Loucy (cell line): Measurements from ENCODE around the gene RRP8.

ENCODE experiments used
- H2AFZ ChIP-seq: fragments of 200-600 bp; sonication (generic); 2 replicates; pipeline ENCODE4 v1.6.0; 2016; ENCODE audit warnings: antibody characterized with exemption, mild to moderate bottlenecking, low read length, moderate library complexity
- H3F3A ChIP-seq: fragments of 200-600 bp; 2 replicates; pipeline ENCODE4 v1.6.0; 2016; ENCODE audit warnings: antibody characterized with exemption, low read depth, mild to moderate bottlenecking
- H3K27me3 ChIP-seq: fragments of 200-600 bp; sonication (generic); 2 replicates; pipeline ENCODE4 v1.6.1; 2014; ENCODE audit warnings: low read length, mild to moderate bottlenecking; ENCODE audit not compliant: insufficient read depth, poor library complexity, severe bottlenecking
- H3K36me3 ChIP-seq: fragments of 200-600 bp; sonication (generic); 2 replicates; pipeline ENCODE4 v1.6.1; 2016; ENCODE audit warnings: low read length; ENCODE audit not compliant: insufficient read depth
- H3K4me1 ChIP-seq: fragments of 200-600 bp; sonication (generic); 2 replicates; pipeline ENCODE4 v1.5.1; 2014; ENCODE audit warnings: low read length, mild to moderate bottlenecking; ENCODE audit not compliant: insufficient read depth, poor library complexity, severe bottlenecking
- H3K4me2 ChIP-seq: fragments of 200-600 bp; sonication (generic); 2 replicates; pipeline ENCODE4 v1.6.0; 2014; ENCODE audit warnings: antibody characterized with exemption, low read length, low read depth, mild to moderate bottlenecking; ENCODE audit not compliant: poor library complexity, severe bottlenecking
- H3K4me3 ChIP-seq: fragments of 200-600 bp; sonication (generic); 2 replicates; pipeline ENCODE4 v1.5.1; 2014; ENCODE audit warnings: low read length, mild to moderate bottlenecking, mixed read lengths; ENCODE audit not compliant: poor library complexity, severe bottlenecking
- H3K79me2 ChIP-seq: fragments of 200-600 bp; sonication (generic); 2 replicates; pipeline ENCODE4 v1.6.1; 2014; ENCODE audit warnings: low read length; ENCODE audit not compliant: insufficient read depth
- H3K9ac ChIP-seq: fragments of 200-600 bp; sonication (generic); 2 replicates; pipeline ENCODE4 v1.6.0; 2014; ENCODE audit warnings: mild to moderate bottlenecking, low read depth, low read length, moderate library complexity; ENCODE audit not compliant: poor library complexity, severe bottlenecking
- H3K9me2 ChIP-seq: fragments of 200-600 bp; sonication (generic); replicated peaks from 2 replicates; pipeline ENCODE4 v1.6.1; 2016; ENCODE audit warnings: low read depth, low read length, mixed read lengths
- H3K9me3 ChIP-seq: fragments of 200-600 bp; sonication (generic); 2 replicates; pipeline ENCODE4 v1.6.1; 2014; ENCODE audit warnings: mild to moderate bottlenecking, antibody characterized with exemption, low read length, low read depth; ENCODE audit not compliant: insufficient read depth
- H4K20me1 ChIP-seq: fragments of 200-600 bp; sonication (generic); 2 replicates; pipeline ENCODE4 v1.6.0; 2014; ENCODE audit warnings: antibody characterized with exemption, low read length, mild to moderate bottlenecking; ENCODE audit not compliant: insufficient read depth, poor library complexity, severe bottlenecking
- CTCF ChIP-seq: fragments of 200-600 bp; sonication (generic); conservative IDR thresholded peaks from 2 replicates; pipeline ENCODE4 v1.5.1; 2014; ENCODE audit warnings: mild to moderate bottlenecking, antibody characterized with exemption, low read length
- EZH2phosphoT487 ChIP-seq: fragments of 200-600 bp; IDR thresholded peaks from 2 replicates; pipeline ENCODE4 v1.6.1; 2018; ENCODE audit warnings: antibody characterized with exemption, mild to moderate bottlenecking, moderate library complexity, borderline replicate concordance

Gene RRP8

GRCh38 chr11:6610591-6610990, 7.2 kb upstream of the RRP8 start:
- Histone ChIP-seq H3K9me3 (no peaks in the 10 kb centered on the region), H3K36me3 (peaks cover 34% of the 10 kb centered on the region; the same call in 1 of the 2 replicates), H3K4me1 (peaks cover 45% of the 10 kb centered on the region), H3K9ac (no peak overlapping the region), H3K4me2 (peak overlapping the region; percentile 96), H2AFZ (no peak overlapping the region), H3K4me3 (peak overlapping the region; percentile 80), H3F3A (peaks cover 10% of the 10 kb centered on the region; the same call in 1 of the 2 replicates), H3K9me2 (no peaks in the 10 kb centered on the region), H3K79me2 (peaks cover 62% of the 10 kb centered on the region), H3K27me3 (no peaks in the 10 kb centered on the region), H4K20me1 (peaks cover 18% of the 10 kb centered on the region)
- TF ChIP-seq EZH2phosphoT487: no peak
- no peak for TF ChIP-seq CTCF

DNA sequence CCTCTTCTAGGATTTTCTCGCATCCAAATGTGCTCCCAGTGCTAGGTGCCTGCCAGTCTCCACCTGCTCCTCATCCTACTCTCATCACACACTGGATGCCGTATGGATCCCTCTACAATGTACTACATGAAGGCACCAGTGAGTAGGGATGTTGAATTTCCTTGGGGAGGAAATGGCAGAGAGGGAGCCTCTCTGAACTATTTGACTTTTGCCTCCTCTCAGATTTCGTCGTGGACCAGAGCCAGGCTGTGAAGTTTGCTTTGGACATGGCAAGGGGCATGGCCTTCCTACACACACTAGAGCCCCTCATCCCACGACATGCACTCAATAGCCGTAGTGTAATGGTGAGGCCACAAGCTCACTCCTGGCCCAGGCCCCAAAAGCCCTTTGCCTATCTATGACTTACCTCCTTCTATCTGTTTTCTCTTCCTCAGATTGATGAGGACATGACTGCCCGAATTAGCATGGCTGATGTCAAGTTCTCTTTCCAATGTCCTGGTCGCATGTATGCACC, 6.1 kb upstream of the RRP8 start:
- Histone ChIP-seq H3K27me3 (no peaks in the 10 kb centered on the region), H3F3A (peaks cover 10% of the 10 kb centered on the region; the same call in 1 of the 2 replicates), H3K9me3 (no peaks in the 10 kb centered on the region), H4K20me1 (peaks cover 23% of the 10 kb centered on the region), H3K9me2 (no peaks in the 10 kb centered on the region), H2AFZ (no peak overlapping the region), H3K79me2 (peaks cover 72% of the 10 kb centered on the region), H3K36me3 (peaks cover 34% of the 10 kb centered on the region; the same call in 1 of the 2 replicates), H3K4me2 (no peak overlapping the region), H3K9ac (no peak overlapping the region), H3K4me3 (no peak overlapping the region), H3K4me1 (peaks cover 55% of the 10 kb centered on the region)
- TF ChIP-seq EZH2phosphoT487 (no peak), CTCF (no peak)

DNA sequence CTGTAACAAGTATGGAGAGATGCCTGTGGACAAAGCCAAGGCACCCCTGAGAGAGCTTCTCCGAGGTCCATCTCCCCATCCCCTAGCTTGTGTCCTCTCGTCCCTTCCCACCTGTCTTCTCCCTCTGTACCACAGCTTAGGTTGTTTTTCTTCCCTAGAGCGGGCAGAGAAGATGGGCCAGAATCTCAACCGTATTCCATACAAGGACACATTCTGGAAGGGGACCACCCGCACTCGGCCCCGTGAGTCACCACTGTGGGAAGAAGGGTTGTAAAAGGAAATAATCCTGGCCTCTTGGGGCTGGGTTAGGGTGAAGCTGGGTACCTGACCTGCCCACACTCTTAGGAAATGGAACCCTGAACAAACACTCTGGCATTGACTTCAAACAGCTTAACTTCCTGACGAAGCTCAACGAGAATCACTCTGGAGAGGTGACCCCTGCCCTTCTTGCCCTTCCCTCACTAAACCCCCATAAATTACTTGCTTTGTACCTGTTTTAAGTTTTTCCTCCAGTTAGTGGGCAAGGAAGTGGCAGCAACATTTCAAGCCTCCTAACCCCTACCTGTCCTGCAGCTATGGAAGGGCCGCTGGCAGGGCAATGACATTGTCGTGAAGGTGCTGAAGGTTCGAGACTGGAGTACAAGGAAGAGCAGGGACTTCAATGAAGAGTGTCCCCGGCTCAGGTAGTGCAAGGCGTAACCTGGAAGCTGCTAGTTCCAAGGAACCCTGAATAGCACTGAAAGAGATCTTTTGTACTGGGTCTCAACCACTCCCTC, 5.5 kb upstream of the RRP8 start:
- Histone ChIP-seq H3K4me3 (no peak overlapping the region), H2AFZ (no peak overlapping the region), H3K4me1 (peaks cover 55% of the 10 kb centered on the region), H3F3A (peaks cover 12% of the 10 kb centered on the region; the same call in 1 of the 2 replicates), H3K36me3 (peaks cover 34% of the 10 kb centered on the region; the same call in 1 of the 2 replicates), H3K79me2 (peaks cover 79% of the 10 kb centered on the region), H3K9ac (no peak overlapping the region), H3K9me2 (no peaks in the 10 kb centered on the region), H4K20me1 (peaks cover 27% of the 10 kb centered on the region), H3K4me2 (no peak overlapping the region), H3K27me3 (no peaks in the 10 kb centered on the region), H3K9me3 (no peaks in the 10 kb centered on the region)
- TF ChIP-seq EZH2phosphoT487 (no peak), CTCF (no peak)
